Astrocyte of the spinal cord (primary cell): ENCODE measurements around the gene TMEM115.
A peak's percentile ranks its signal among the peaks of the same experiment; 100 is the strongest.

Experiments
- DNase-seq: peaks from one replicate; pipeline ENCODE4 v3.0.0; 2011; ENCODE audit warnings: low read depth, low spot score
- H3K4me3 ChIP-seq: 2 replicates; pipeline ENCODE4 v1.5.1; 2011; ENCODE audit warnings: low read depth, mild to moderate bottlenecking, low read length, moderate library complexity
- in situ Hi-C: cut with HindIII; loops from 2 replicates; pipeline ENCODE4 v1.10.0; 2017; ENCODE audit warnings: low sequenced_read_pairs
- TF ChIP-seq, protein P1 (sequence below): IDR thresholded peaks from 2 replicates; pipeline ENCODE4 v1.5.1; 2012; ENCODE audit warnings: low read depth, mild to moderate bottlenecking, low read length, inconsistent platforms

The TMEM115 gene

GRCh38 chr3:50395070-50395860 lies 35.9 kb upstream of the TMEM115 start:
- in situ Hi-C loops: no loop called here
- no peak overlapping the region for H3K4me3 ChIP-seq
- TF ChIP-seq, protein P1, sequence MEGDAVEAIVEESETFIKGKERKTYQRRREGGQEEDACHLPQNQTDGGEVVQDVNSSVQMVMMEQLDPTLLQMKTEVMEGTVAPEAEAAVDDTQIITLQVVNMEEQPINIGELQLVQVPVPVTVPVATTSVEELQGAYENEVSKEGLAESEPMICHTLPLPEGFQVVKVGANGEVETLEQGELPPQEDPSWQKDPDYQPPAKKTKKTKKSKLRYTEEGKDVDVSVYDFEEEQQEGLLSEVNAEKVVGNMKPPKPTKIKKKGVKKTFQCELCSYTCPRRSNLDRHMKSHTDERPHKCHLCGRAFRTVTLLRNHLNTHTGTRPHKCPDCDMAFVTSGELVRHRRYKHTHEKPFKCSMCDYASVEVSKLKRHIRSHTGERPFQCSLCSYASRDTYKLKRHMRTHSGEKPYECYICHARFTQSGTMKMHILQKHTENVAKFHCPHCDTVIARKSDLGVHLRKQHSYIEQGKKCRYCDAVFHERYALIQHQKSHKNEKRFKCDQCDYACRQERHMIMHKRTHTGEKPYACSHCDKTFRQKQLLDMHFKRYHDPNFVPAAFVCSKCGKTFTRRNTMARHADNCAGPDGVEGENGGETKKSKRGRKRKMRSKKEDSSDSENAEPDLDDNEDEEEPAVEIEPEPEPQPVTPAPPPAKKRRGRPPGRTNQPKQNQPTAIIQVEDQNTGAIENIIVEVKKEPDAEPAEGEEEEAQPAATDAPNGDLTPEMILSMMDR: no peak
- no peak for DNase-seq

DNA sequence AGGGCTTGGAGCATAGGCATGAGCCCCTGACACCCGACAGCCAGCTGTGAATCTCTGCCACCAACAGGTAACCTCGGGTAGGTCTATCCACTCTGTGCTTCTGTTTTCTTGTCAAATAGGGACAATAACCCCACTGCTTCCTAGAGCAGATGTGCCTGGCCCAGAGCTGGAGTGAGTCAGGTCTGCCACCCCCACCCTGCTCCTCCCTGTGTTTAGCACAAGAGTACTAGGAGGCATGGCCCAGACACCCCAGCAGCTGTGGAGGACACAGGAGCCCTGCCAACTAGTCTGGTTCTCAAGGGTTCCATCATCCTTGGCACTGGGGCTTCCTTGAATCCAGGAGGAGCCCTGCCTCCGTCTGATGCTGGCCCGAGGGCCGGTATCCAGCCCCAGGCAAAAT lies 33.7 kb upstream of the TMEM115 start:
- DNase-seq: no peak
- TF ChIP-seq, protein P1: no peak
- no peak overlapping the region for H3K4me3 ChIP-seq
- in situ Hi-C loops: no loop called here

- TF ChIP-seq, protein P1: no peak
- no peak for DNase-seq
- no peak overlapping the region for H3K4me3 ChIP-seq
- in situ Hi-C loops: no loop called here
Measured at GRCh38 chr3:50392101-50392715, 32.9 kb upstream of the TMEM115 start.

DNA sequence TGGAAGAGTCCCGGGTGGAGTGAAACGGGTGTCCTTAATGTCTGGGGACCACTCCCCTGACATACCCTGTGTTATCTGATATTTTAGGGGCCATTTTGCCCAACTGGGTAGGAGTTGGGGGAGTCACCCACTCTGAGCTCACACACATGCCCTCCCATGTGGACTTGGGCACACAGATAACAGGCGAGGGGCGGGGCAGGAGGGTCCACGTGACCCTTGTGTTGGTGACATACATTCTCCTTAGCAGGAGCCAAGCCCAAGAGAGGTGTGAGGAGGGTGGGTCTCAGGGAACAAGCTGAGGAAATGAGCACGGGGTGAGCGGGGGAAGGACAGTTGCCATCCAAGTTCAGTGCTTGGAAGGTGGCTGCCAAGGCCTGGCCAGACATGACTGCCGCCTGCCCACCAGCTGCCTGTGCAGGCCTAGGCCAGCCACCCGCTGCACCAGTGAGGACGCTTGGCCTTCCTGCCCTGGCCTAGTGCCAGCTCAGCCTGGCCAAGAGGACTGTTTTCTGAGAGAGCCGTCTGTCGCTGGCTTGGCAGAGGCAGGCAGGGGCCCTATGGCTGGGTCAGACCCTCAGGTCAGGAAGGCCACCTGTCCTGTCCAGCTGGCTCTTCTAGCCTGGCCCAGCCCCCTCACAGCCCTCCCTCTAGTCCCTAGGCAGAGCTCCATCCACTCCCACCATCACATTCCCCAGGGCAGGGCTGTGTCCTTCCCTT lies 31.3 kb upstream of the TMEM115 start:
- TF ChIP-seq, protein P1: no peak
- in situ Hi-C loops: no loop called here
- no peak overlapping the region for H3K4me3 ChIP-seq
- DNase-seq: no peak

GRCh38 chr3:50389414-50389767 lies 30.1 kb upstream of the TMEM115 start:
- in situ Hi-C loops: no loop called here
- no peak overlapping the region for H3K4me3 ChIP-seq
- TF ChIP-seq, protein P1: no peak

DNA sequence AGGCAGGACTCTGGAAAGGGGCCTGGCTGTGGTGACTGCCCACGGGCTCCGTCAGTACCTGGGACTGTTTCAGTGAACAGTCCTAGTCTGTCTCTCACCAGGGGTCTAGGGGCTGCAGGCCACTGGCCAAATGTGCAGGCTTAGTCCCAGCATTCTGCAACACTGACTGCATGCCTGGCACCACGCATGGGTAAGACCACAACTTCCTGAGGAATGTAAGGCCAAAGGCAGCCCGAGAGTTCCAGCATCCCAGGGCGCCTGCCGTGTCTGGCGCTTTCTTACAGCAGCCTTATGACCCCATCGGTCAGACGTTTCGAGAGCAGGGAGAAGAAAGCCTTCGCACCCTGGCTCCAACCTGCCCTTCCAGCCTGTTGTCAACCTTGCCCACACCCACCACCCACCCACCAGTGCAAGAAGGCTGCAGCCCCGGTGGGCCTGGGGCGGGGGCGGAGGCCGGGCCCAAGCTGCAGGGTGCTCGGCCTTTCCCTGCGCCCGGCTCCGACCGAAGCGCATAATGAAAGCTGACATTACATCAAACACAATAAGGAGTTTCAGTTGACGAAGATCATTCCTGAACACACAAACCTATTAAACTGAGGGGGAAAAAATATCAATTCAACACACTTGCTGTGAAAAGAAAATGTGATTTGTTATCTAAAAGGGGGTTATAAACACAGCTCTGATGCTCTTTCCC lies 29.5 kb upstream of the TMEM115 start:
- DNase-seq: peak; percentile 26
- in situ Hi-C loops: no loop called here
- TF ChIP-seq, protein P1: no peak
- no peak overlapping the region for H3K4me3 ChIP-seq

More at GRCh38 chr3:50389414-50389767, 30.1 kb upstream of the TMEM115 start:
- no peak for DNase-seq
